Type B pancreatic cell (in vitro differentiated cells): ENCODE measurements around the gene TFDP2. TPM values are rescaled to one million over a fixed set of nuclear protein-coding genes. Genes with fewer than 3 reads are reported as not detected.

Source experiments
- DNase-seq: peaks from one replicate; pipeline ENCODE4 v3.0.0; 2021; ENCODE audit warnings: mixed read lengths; ENCODE audit not compliant: unreplicated experiment; ENCODE audit errors: extremely low spot score
- H3K27ac Mint-ChIP-seq: 2 replicates; pipeline ENCODE4 v1.8.0; 2021; ENCODE audit warnings: mild to moderate bottlenecking, mixed read lengths
- H3K27me3 Mint-ChIP-seq: 2 replicates; pipeline ENCODE4 v1.8.0; 2021; ENCODE audit warnings: mixed read lengths
- H3K36me3 Mint-ChIP-seq: 2 replicates; pipeline ENCODE4 v1.8.0; 2021; ENCODE audit warnings: mixed read lengths
- H3K4me1 Mint-ChIP-seq: one replicate; pipeline ENCODE4 v1.8.0; 2021; ENCODE audit warnings: mixed read lengths; ENCODE audit not compliant: unreplicated experiment
- H3K4me3 Mint-ChIP-seq: 2 replicates; pipeline ENCODE4 v1.8.0; 2021; ENCODE audit warnings: mild to moderate bottlenecking, mixed read lengths
- H3K9me3 Mint-ChIP-seq: 2 replicates; pipeline ENCODE4 v1.8.0; 2021; ENCODE audit warnings: mixed read lengths
- total RNA-seq: library from RNA; stranded (reverse); gene quantifications from 2 replicates; pipeline ENCODE4 v1.2.1, GENCODE V29; 2021; ENCODE audit warnings: low replicate concordance
- TF ChIP-seq, protein P1 (sequence below): fragments of 200-600 bp; sonication (generic); conservative IDR thresholded peaks from 2 replicates; pipeline ENCODE4 v1.5.0; 2021; ENCODE audit warnings: antibody characterized with exemption, mild to moderate bottlenecking

TFDP2 gene
- total RNA-seq, 1 donor from 2014 or later, result 80.9 TPM

DNA sequence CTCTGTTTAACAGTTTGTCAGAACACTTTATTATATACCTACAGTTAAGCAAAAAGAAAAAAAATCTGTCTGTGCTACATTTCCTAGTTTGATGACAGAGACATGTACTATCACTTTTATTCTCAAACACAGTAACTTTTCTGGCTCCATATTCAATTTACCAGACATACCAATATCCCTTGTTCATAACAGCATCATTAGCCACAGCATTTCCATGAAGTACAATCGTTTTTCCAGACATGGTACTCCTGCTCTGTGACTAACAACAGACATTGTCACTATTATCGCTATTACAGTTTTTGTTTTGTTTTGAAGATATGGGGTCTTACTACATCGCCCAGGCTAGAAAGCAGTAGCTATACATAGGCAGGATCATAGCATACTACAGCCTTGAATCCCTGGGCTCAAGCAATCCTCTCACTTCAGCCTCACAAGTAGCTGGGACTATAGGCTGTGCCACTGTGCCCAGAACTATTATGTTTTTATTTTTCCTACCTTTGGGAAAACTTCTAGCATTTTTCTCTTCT, 14.5 kb downstream of the TFDP2 start:
- TF ChIP-seq, protein P1, sequence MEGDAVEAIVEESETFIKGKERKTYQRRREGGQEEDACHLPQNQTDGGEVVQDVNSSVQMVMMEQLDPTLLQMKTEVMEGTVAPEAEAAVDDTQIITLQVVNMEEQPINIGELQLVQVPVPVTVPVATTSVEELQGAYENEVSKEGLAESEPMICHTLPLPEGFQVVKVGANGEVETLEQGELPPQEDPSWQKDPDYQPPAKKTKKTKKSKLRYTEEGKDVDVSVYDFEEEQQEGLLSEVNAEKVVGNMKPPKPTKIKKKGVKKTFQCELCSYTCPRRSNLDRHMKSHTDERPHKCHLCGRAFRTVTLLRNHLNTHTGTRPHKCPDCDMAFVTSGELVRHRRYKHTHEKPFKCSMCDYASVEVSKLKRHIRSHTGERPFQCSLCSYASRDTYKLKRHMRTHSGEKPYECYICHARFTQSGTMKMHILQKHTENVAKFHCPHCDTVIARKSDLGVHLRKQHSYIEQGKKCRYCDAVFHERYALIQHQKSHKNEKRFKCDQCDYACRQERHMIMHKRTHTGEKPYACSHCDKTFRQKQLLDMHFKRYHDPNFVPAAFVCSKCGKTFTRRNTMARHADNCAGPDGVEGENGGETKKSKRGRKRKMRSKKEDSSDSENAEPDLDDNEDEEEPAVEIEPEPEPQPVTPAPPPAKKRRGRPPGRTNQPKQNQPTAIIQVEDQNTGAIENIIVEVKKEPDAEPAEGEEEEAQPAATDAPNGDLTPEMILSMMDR, result no peak
- Mint-ChIP-seq H3K27me3 (no peaks in the 10 kb centered on the region), H3K27ac (no peak overlapping the region), H3K4me3 (no peak overlapping the region), H3K9me3 (peaks cover 5% of the 10 kb centered on the region), H3K36me3 (peaks cover 27% of the 10 kb centered on the region), H3K4me1 (no peaks in the 10 kb centered on the region)
- no peak for DNase-seq

GRCh38 chr3:142129516-142130171, 19.7 kb downstream of the TFDP2 start:
- TF ChIP-seq, protein P1, result peak; percentile 60
- Mint-ChIP-seq H3K36me3 (peaks cover 22% of the 10 kb centered on the region), H3K4me1 (peaks cover 4% of the 10 kb centered on the region), H3K4me3 (no peak overlapping the region), H3K27me3 (no peaks in the 10 kb centered on the region), H3K9me3 (no peaks in the 10 kb centered on the region), H3K27ac (no peak overlapping the region)
- no peak for DNase-seq

DNA sequence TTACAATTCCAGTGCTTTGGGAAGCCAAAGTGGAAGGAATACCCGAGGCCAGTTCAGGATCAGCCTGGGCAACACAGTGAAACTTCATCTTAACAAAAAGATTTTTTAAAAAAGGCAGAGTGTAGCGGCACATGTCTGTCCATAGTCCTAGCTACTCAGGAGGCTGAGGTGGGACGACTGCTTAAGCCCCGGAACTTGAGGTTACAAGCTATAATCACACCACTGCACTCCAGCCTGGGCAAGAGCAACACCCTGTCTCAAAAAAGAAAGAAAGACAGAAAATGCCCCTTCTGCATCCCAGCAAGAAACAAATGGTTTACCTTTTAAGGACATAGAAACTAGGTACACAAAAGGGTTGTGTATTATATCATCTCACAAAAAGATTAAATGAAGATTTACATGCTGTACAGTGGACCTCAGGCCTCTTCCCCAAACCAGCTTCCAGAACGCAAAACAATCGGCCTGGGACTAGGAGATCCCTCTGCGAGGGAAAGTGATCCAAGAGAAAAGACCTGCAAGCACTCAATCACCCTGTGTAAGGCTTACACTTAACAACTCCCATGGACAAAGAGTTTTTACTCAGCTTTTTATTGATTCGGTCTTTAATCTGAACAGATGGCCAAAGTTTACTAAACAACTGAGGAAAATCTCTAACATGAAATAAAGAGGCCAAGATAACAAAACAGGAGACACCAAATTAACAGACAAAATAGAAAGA, 21.2 kb downstream of the TFDP2 start:
- peaks cover 21% of the 10 kb centered on the region for H3K36me3 Mint-ChIP-seq
- TF ChIP-seq, protein P1, result no peak
- H3K27me3 Mint-ChIP-seq, result no peaks in the 10 kb centered on the region
- no peak for DNase-seq
- peak overlapping the region; percentile 11 for H3K27ac Mint-ChIP-seq
- H3K4me1 Mint-ChIP-seq, result peaks cover 4% of the 10 kb centered on the region
- H3K9me3 Mint-ChIP-seq, result no peaks in the 10 kb centered on the region
- no peak overlapping the region for H3K4me3 Mint-ChIP-seq

DNA sequence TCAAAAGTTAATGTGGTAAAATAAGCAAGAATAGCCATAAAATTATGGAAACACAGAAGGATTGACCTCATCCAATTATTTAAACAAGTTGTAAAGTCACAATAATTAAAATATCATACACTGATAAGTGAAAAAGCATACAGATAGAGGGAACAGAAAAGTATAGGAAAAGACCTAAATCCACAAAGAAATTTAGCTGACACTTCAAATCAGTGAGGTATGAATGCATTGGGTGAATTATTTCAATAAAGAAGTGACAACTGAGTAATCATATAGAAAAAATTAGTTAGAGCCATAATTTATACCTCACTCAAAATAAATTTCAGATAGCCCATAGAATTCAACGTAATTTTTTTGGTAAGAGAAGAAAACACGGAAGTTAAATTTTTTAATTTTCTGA, 25.1 kb downstream of the TFDP2 start:
- DNase-seq, result no peak
- no peak overlapping the region for H3K4me3 Mint-ChIP-seq
- no peak overlapping the region for H3K27ac Mint-ChIP-seq
- TF ChIP-seq, protein P1, result no peak
- H3K27me3 Mint-ChIP-seq, result no peaks in the 10 kb centered on the region
- H3K4me1 Mint-ChIP-seq, result peaks cover 4% of the 10 kb centered on the region
- H3K36me3 Mint-ChIP-seq, result peaks cover 3% of the 10 kb centered on the region
- H3K9me3 Mint-ChIP-seq, result no peaks in the 10 kb centered on the region

DNA sequence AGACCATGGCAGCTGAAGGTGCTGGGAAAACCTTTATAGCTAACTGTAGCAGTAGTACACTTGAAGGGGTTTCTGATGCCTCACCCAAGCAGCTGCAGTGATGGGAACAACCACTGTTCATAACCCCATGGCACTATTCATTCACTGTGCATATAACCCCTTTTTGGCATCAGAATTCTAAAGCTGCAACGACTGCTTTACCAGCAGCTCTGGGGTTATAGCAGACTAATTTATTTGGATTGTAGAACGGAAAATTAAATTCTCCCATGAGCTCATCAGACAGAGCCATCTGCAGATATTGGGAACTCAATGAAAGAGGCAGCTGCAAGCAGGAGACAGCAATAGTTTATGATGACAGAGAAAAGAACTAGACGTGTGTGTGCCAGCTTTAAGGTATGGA, 28.6 kb downstream of the TFDP2 start:
- no peaks in the 10 kb centered on the region for H3K36me3 Mint-ChIP-seq
- no peak overlapping the region for H3K4me3 Mint-ChIP-seq
- TF ChIP-seq, protein P1, result no peak
- no peak for DNase-seq
- peaks cover 6% of the 10 kb centered on the region for H3K4me1 Mint-ChIP-seq
- H3K9me3 Mint-ChIP-seq, result no peaks in the 10 kb centered on the region
- H3K27me3 Mint-ChIP-seq, result no peaks in the 10 kb centered on the region
- H3K27ac Mint-ChIP-seq, result no peak overlapping the region
